ENCODE data around the gene ZNF146. TPM values are rescaled to one million over a fixed set of nuclear protein-coding genes. Genes with fewer than 3 reads are reported as not detected.
"Not testable (repeated sequence)": the region's sequence is repeated elsewhere in the genome, so short reads cannot be mapped to it uniquely, and the experiment has no call there.

Gene ZNF146
- total RNA-seq, 1 donor from 2014 or later, result 69.0 TPM

- H3K36me3 Mint-ChIP-seq (ENCODE audit: low read depth), result peaks cover 2% of the 10 kb centered on the region
- no peaks in the 10 kb centered on the region for H3K27me3 Mint-ChIP-seq (ENCODE audit: low read depth)
- H3K9me3 Mint-ChIP-seq (ENCODE audit: low read depth), result peaks cover 13% of the 10 kb centered on the region
- H3K4me3 Mint-ChIP-seq (ENCODE audit: unreplicated experiment), result no peak overlapping the region
- TF ChIP-seq, protein P1, sequence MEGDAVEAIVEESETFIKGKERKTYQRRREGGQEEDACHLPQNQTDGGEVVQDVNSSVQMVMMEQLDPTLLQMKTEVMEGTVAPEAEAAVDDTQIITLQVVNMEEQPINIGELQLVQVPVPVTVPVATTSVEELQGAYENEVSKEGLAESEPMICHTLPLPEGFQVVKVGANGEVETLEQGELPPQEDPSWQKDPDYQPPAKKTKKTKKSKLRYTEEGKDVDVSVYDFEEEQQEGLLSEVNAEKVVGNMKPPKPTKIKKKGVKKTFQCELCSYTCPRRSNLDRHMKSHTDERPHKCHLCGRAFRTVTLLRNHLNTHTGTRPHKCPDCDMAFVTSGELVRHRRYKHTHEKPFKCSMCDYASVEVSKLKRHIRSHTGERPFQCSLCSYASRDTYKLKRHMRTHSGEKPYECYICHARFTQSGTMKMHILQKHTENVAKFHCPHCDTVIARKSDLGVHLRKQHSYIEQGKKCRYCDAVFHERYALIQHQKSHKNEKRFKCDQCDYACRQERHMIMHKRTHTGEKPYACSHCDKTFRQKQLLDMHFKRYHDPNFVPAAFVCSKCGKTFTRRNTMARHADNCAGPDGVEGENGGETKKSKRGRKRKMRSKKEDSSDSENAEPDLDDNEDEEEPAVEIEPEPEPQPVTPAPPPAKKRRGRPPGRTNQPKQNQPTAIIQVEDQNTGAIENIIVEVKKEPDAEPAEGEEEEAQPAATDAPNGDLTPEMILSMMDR (IDR thresholded peaks at IDR 0.05), result no peak
- no peaks in the 10 kb centered on the region for H3K4me1 Mint-ChIP-seq (ENCODE audit: low read depth)
- peak; percentile 91 for DNase-seq (ENCODE audit: low spot score)
- no peak overlapping the region for H3K27ac Mint-ChIP-seq (ENCODE audit: unreplicated experiment)
Observed at GRCh38 chr19:36266375-36266961, 51.6 kb downstream of the ZNF146 start.

- Mint-ChIP-seq H3K27ac (ENCODE audit: unreplicated experiment) (no peak overlapping the region), H3K36me3 (ENCODE audit: low read depth) (peaks cover 2% of the 10 kb centered on the region), H3K4me3 (ENCODE audit: unreplicated experiment) (no peak overlapping the region), H3K9me3 (ENCODE audit: low read depth) (peaks cover 13% of the 10 kb centered on the region), H3K27me3 (ENCODE audit: low read depth) (no peaks in the 10 kb centered on the region), H3K4me1 (ENCODE audit: low read depth) (no peaks in the 10 kb centered on the region)
- TF ChIP-seq, protein P1 (IDR thresholded peaks at IDR 0.05), result no peak
- DNase-seq (ENCODE audit: low spot score), result no peak
Observed at GRCh38 chr19:36267061-36267845, 52.3 kb downstream of the ZNF146 start.

DNA sequence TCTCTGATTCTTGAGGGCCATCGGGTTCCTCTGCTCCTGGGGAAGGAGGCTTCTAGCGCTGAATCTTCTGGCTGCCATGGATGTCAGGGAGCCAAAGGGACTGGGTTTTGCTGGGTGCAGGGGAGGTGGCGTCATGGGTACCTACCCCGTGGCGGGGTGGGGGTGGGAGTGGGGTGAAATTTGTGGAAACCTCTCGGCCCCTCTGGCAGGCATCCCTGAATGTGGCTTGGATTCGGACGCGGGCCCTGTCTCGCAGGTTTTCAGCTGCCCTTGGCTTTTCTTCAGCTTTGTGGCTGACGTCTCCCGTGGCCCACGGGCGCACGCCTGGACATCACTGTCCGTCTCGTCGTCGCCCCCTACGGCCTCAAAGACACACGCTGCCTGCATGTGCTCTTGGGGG, 53.2 kb downstream of the ZNF146 start:
- DNase-seq (ENCODE audit: low spot score); H3K27me3 Mint-ChIP-seq (ENCODE audit: low read depth); H3K4me3 Mint-ChIP-seq (ENCODE audit: unreplicated experiment); H3K4me1 Mint-ChIP-seq (ENCODE audit: low read depth); H3K36me3 Mint-ChIP-seq (ENCODE audit: low read depth); H3K27ac Mint-ChIP-seq (ENCODE audit: unreplicated experiment): not testable (repeated sequence)
- H3K9me3 Mint-ChIP-seq (ENCODE audit: low read depth), result peaks cover 13% of the 10 kb centered on the region

GRCh38 chr19:36268591-36268990, 53.7 kb downstream of the ZNF146 start:
- H3K9me3 Mint-ChIP-seq (ENCODE audit: low read depth), result peaks cover 13% of the 10 kb centered on the region
- peak; percentile 95 for DNase-seq (ENCODE audit: low spot score)
- not testable (repeated sequence) for H3K27ac Mint-ChIP-seq (ENCODE audit: unreplicated experiment); H3K4me3 Mint-ChIP-seq (ENCODE audit: unreplicated experiment); H3K4me1 Mint-ChIP-seq (ENCODE audit: low read depth); H3K27me3 Mint-ChIP-seq (ENCODE audit: low read depth); H3K36me3 Mint-ChIP-seq (ENCODE audit: low read depth)

DNA sequence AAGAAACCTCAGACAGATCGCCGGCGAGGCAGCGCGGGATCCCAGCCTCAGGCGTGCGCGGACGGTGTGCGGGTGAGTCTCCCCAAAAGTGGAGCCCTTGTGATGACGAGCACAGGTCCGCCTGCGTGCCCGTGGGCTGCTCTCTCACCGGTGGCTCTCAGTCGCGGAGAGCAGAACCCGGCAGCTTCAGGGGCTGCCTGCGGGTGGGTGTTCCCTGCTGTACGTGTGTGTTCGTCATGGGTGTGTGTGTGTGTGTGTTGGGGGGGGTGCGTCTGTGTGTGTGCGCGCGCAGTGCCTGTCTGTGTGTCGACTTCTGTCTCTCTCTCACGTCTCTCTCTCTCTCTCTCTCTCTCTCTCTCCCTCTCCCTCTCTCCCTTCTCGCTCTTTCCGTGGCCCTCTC, 54.4 kb downstream of the ZNF146 start:
- not testable (repeated sequence) for H3K9me3 Mint-ChIP-seq (ENCODE audit: low read depth); H3K4me1 Mint-ChIP-seq (ENCODE audit: low read depth); H3K36me3 Mint-ChIP-seq (ENCODE audit: low read depth); H3K4me3 Mint-ChIP-seq (ENCODE audit: unreplicated experiment); H3K27me3 Mint-ChIP-seq (ENCODE audit: low read depth); H3K27ac Mint-ChIP-seq (ENCODE audit: unreplicated experiment); DNase-seq (ENCODE audit: low spot score)

Other genes with a start within 250 kb of the ZNF146 start
- 10.8 to 12.0 TPM (median 11.2 TPM) in 3 replicates for gene SDHAF1, start 219.9 kb upstream of the ZNF146 start, total RNA-seq
- gene SYNE4, start 206.3 kb upstream of the ZNF146 start, total RNA-seq, result 0.27 to 1.2 TPM (median 0.49 TPM) in 3 replicates
- 17.9 to 23.7 TPM (median 19.9 TPM) in 3 replicates for gene ALKBH6, start 200.9 kb upstream of the ZNF146 start, total RNA-seq
- 51.2 to 59.0 TPM (median 53.8 TPM) in 3 replicates for gene CLIP3, start 182.2 kb upstream of the ZNF146 start, total RNA-seq
- 6.6 to 10.2 TPM (median 8.9 TPM) in 3 replicates for gene THAP8, start 160.8 kb upstream of the ZNF146 start, total RNA-seq
- gene WDR62, start 160.2 kb upstream of the ZNF146 start, total RNA-seq, result 3.0 to 6.0 TPM (median 3.7 TPM) in 3 replicates
- gene OVOL3, start 104.0 kb upstream of the ZNF146 start, total RNA-seq, result not detected in 3 replicates
- 43.5 to 61.6 TPM (median 49.2 TPM) in 3 replicates for gene POLR2I, start 100.2 kb upstream of the ZNF146 start, total RNA-seq
- gene TBCB, start 99.6 kb upstream of the ZNF146 start, total RNA-seq, result 181 to 201 TPM (median 199 TPM) in 3 replicates
- gene CAPNS1, start 75.0 kb upstream of the ZNF146 start, total RNA-seq, result 509 to 762 TPM (median 724 TPM) in 3 replicates
- gene COX7A1, start 62.7 kb upstream of the ZNF146 start, total RNA-seq, result not detected in 3 replicates
- 4.9 to 7.3 TPM (median 7.2 TPM) in 3 replicates for gene ZNF565, start 441 bp upstream of the ZNF146 start, total RNA-seq
- gene ZFP14, start 164.1 kb downstream of the ZNF146 start, total RNA-seq, result 3.2 to 6.3 TPM (median 3.8 TPM) in 3 replicates
- gene ZFP82, start 203.5 kb downstream of the ZNF146 start, total RNA-seq, result 8.2 to 9.3 TPM (median 8.9 TPM) in 3 replicates

Measured in chondrocyte (in vitro differentiated cells).